Upper lobe of right lung (tissue), 1 donor: ENCODE results near the gene CAGE1. TPM values are rescaled to one million over a fixed set of nuclear protein-coding genes. Genes with fewer than 3 reads are reported as not detected.
A peak's percentile ranks its signal among the peaks of the same experiment; 100 is the strongest.

Experiments used
- ATAC-seq: fragments of 200-7000 bp; cut with Tn5 transposase; one replicate; pipeline ENCODE4 v1.9.1; 2020; ENCODE audit warnings: mild to moderate bottlenecking, moderate library complexity
- DNase-seq: peaks from one replicate; pipeline ENCODE4 v3.0.0-alpha.2; 2020
- H3K27ac ChIP-seq: fragments of 200-600 bp; one replicate; pipeline ENCODE4 v1.8.0; 2022
- H3K27me3 ChIP-seq: fragments of 200-600 bp; one replicate; pipeline ENCODE4 v1.8.0; 2022; ENCODE audit warnings: mild to moderate bottlenecking
- H3K36me3 ChIP-seq: fragments of 200-600 bp; one replicate; pipeline ENCODE4 v1.8.0; 2022
- H3K4me1 ChIP-seq: fragments of 200-600 bp; one replicate; pipeline ENCODE4 v1.8.0; 2022
- H3K4me3 ChIP-seq: fragments of 200-600 bp; one replicate; pipeline ENCODE4 v1.8.0; 2022; ENCODE audit warnings: mild to moderate bottlenecking
- H3K9me3 ChIP-seq: fragments of 200-600 bp; one replicate; pipeline ENCODE4 v1.8.0; 2022
- intact Hi-C: fragments of 100-400 bp; cut with DNase I; formaldehyde crosslinking; loops from one replicate; pipeline ENCODE4 v1.11.0; 2022
- total RNA-seq: library from RNA; stranded (reverse); fragmentation: NEBNext Ultra II Directional; extraction: Animal tissue kit (Norgen Biotek cat#: 25700); gene quantifications from one replicate; pipeline ENCODE4 v1.2.1, GENCODE V29; 2021
- TF ChIP-seq, protein P1 (sequence below): fragments of 200-600 bp; IDR thresholded peaks from one replicate; pipeline ENCODE4 v1.8.0; 2022; ENCODE audit warnings: antibody characterized with exemption
- donor health status: DM: no; HTN: yes; CAD: no; lungs with severe emphysema.

Gene CAGE1
- total RNA-seq, 1 donor from 2014 or later, result not detected

DNA sequence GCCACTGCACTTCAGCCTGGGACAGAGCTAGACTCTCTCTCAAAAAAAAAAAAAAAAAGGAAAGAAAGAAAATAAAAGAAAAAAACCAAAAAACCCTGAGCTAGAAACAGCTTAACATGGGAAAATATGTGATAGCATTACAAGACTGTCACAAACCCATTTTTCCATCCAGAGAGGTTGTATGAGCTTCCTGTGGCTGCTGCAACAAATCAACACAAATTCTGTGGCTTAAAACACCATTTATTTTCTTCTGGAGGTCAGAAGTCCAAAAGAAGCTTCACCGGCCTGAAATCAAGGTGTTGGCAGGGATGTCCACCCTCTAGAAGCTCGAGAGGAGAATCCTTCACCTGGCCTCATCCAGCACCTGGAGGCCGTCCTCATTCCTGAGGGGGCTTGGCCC lies 54.9 kb downstream of the CAGE1 start:
- H3K4me3 ChIP-seq, result no peak overlapping the region
- TF ChIP-seq, protein P1, sequence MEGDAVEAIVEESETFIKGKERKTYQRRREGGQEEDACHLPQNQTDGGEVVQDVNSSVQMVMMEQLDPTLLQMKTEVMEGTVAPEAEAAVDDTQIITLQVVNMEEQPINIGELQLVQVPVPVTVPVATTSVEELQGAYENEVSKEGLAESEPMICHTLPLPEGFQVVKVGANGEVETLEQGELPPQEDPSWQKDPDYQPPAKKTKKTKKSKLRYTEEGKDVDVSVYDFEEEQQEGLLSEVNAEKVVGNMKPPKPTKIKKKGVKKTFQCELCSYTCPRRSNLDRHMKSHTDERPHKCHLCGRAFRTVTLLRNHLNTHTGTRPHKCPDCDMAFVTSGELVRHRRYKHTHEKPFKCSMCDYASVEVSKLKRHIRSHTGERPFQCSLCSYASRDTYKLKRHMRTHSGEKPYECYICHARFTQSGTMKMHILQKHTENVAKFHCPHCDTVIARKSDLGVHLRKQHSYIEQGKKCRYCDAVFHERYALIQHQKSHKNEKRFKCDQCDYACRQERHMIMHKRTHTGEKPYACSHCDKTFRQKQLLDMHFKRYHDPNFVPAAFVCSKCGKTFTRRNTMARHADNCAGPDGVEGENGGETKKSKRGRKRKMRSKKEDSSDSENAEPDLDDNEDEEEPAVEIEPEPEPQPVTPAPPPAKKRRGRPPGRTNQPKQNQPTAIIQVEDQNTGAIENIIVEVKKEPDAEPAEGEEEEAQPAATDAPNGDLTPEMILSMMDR, result no peak

GRCh38 chr6:7332090-7332745 lies 57.3 kb downstream of the CAGE1 start:
- Histone ChIP-seq H3K9me3 (no peaks in the 10 kb centered on the region), H3K4me1 (no peaks in the 10 kb centered on the region), H3K27ac (no peak overlapping the region), H3K27me3 (no peaks in the 10 kb centered on the region), H3K4me3 (no peak overlapping the region), H3K36me3 (no peaks in the 10 kb centered on the region)
- intact Hi-C loops, result no loop called here
- ATAC-seq, result peak; percentile 89
- DNase-seq, result no peak
- TF ChIP-seq, protein P1, result no peak

More for the DNA sequence above, 54.9 kb downstream of the CAGE1 start:
- Histone ChIP-seq H3K27ac (no peak overlapping the region), H3K36me3 (no peaks in the 10 kb centered on the region), H3K27me3 (no peaks in the 10 kb centered on the region), H3K4me1 (no peaks in the 10 kb centered on the region), H3K9me3 (no peaks in the 10 kb centered on the region)
- intact Hi-C loops, result no loop called here
- ATAC-seq (no peak), DNase-seq (no peak)

DNA sequence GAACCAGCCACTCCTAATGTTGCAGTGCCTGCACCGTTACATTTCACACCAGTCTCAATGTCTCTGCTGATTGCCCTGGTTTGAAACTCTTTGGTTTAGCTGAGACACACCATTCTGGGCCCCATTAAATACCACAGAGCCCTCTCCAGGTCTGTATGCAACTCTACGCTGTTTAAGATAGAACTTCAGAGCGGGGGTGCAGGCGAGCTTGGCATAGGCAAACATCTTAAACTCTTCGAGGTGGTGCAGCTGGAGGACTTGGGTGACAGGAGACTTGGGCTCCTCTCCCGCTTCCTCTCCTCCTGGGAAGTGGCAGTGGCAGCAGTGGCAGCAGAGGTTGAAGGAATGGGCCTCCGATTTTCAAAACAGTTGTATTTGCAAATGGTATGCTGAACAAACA lies 58.1 kb downstream of the CAGE1 start:
- no peak overlapping the region for H3K4me3 ChIP-seq
- H3K36me3 ChIP-seq, result no peaks in the 10 kb centered on the region
- no peak for DNase-seq
- TF ChIP-seq, protein P1, result no peak
- ATAC-seq, result no peak
- no peaks in the 10 kb centered on the region for H3K9me3 ChIP-seq
- H3K27ac ChIP-seq, result no peak overlapping the region
- H3K4me1 ChIP-seq, result no peaks in the 10 kb centered on the region
- H3K27me3 ChIP-seq, result no peaks in the 10 kb centered on the region
- intact Hi-C loops, result no loop called here

DNA sequence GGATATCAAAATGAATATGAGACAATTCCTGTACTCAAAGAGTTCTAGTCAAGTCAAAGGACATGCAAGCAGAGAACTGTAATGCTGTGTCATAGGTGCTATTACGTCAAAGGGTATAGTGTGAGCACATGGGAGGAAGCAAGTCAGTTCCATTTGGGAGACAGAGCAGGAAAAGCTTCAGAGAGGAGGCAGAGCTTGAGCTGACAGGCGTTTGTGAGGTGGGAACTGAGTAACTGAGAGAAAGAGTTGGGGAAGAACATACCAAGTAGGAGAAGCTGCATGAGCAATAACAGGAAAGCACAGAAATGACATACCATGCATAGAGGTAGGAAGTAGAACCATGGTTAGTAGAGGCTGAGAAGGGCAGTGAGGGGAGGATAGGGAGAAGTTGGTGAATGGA lies 61.3 kb downstream of the CAGE1 start:
- Histone ChIP-seq H3K27me3 (peaks cover 4% of the 10 kb centered on the region), H3K4me1 (no peaks in the 10 kb centered on the region), H3K9me3 (no peaks in the 10 kb centered on the region), H3K27ac (no peak overlapping the region), H3K4me3 (no peak overlapping the region), H3K36me3 (no peaks in the 10 kb centered on the region)
- DNase-seq (no peak), ATAC-seq (peak; percentile 36)
- intact Hi-C loops, result no loop called here
- TF ChIP-seq, protein P1, result no peak

DNA sequence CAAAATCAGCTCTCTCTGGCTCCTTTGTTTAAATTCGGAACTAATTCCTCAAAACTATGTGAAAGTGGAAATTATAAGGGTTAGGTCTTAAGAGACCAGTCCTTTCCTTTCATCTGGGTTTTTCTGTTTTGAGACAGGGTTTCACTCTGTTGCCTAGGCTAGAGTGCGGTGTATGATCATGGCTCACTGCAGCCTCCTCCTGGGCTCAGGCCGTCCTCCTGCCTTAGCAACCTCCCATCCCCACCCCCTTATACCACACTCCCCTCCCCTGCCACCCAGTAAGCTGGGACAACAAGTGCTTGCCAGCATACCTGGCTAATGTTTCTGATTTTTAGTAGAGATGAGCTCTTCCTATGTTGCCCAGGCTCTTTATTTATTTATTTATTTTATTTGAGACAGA lies 63.8 kb downstream of the CAGE1 start:
- intact Hi-C loops, result no loop called here

More for the DNA sequence above, 63.8 kb downstream of the CAGE1 start:
- no peak overlapping the region for H3K4me3 ChIP-seq
- H3K9me3 ChIP-seq, result no peaks in the 10 kb centered on the region
- peaks cover 4% of the 10 kb centered on the region for H3K27me3 ChIP-seq
- no peak for ATAC-seq
- H3K36me3 ChIP-seq, result no peaks in the 10 kb centered on the region
- no peaks in the 10 kb centered on the region for H3K4me1 ChIP-seq
- no peak overlapping the region for H3K27ac ChIP-seq
- DNase-seq, result no peak
- TF ChIP-seq, protein P1, result no peak
